Panc1 (cell line): Measurements from ENCODE around the gene ANAPC5.

ENCODE experiments used
- POLR2AphosphoS5 ChIP-seq: IDR thresholded peaks from 2 replicates; pipeline ENCODE4 v1.6.1; 2012; ENCODE audit warnings: mild to moderate bottlenecking, low read depth, low read length, moderate library complexity
- SIN3A ChIP-seq: IDR thresholded peaks from 2 replicates; pipeline ENCODE4 v1.6.1; 2012; ENCODE audit warnings: low read depth, mild to moderate bottlenecking, low read length, moderate library complexity, borderline replicate concordance; ENCODE audit not compliant: insufficient read depth
- TCF7L2 ChIP-seq: IDR thresholded peaks from 2 replicates; pipeline ENCODE4 v1.6.1; 2011; ENCODE audit warnings: mild to moderate bottlenecking, low read depth, low read length, inconsistent platforms
- TF ChIP-seq, protein P1 (sequence below), 2 experiments: IDR thresholded peaks; 2 replicates each; pipeline ENCODE4 v1.6.1; 2011 to 2012; ENCODE audit warnings: low read depth in 2 of 2, control low read depth in 1 of 2, low read length in 1 of 2, mild to moderate bottlenecking in 1 of 2, moderate library complexity in 1 of 2; ENCODE audit not compliant: insufficient read depth in 1 of 2
- TF ChIP-seq, protein P2 (sequence below): fragments of 450-650 bp; IDR thresholded peaks from 2 replicates; pipeline ENCODE4 v1.5.1; 2017; ENCODE audit warnings: mild to moderate bottlenecking

GRCh38 chr12:121337416-121337815 lies 14.8 kb downstream of the ANAPC5 start:
- TF ChIP-seq, protein P1, sequence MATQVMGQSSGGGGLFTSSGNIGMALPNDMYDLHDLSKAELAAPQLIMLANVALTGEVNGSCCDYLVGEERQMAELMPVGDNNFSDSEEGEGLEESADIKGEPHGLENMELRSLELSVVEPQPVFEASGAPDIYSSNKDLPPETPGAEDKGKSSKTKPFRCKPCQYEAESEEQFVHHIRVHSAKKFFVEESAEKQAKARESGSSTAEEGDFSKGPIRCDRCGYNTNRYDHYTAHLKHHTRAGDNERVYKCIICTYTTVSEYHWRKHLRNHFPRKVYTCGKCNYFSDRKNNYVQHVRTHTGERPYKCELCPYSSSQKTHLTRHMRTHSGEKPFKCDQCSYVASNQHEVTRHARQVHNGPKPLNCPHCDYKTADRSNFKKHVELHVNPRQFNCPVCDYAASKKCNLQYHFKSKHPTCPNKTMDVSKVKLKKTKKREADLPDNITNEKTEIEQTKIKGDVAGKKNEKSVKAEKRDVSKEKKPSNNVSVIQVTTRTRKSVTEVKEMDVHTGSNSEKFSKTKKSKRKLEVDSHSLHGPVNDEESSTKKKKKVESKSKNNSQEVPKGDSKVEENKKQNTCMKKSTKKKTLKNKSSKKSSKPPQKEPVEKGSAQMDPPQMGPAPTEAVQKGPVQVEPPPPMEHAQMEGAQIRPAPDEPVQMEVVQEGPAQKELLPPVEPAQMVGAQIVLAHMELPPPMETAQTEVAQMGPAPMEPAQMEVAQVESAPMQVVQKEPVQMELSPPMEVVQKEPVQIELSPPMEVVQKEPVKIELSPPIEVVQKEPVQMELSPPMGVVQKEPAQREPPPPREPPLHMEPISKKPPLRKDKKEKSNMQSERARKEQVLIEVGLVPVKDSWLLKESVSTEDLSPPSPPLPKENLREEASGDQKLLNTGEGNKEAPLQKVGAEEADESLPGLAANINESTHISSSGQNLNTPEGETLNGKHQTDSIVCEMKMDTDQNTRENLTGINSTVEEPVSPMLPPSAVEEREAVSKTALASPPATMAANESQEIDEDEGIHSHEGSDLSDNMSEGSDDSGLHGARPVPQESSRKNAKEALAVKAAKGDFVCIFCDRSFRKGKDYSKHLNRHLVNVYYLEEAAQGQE (IDR thresholded peaks at IDR 0.05; ENCODE audit: insufficient read depth in 1 of 2, low read depth in 2 of 2, low read length in 1 of 2): no peak
- TF ChIP-seq, protein P2, sequence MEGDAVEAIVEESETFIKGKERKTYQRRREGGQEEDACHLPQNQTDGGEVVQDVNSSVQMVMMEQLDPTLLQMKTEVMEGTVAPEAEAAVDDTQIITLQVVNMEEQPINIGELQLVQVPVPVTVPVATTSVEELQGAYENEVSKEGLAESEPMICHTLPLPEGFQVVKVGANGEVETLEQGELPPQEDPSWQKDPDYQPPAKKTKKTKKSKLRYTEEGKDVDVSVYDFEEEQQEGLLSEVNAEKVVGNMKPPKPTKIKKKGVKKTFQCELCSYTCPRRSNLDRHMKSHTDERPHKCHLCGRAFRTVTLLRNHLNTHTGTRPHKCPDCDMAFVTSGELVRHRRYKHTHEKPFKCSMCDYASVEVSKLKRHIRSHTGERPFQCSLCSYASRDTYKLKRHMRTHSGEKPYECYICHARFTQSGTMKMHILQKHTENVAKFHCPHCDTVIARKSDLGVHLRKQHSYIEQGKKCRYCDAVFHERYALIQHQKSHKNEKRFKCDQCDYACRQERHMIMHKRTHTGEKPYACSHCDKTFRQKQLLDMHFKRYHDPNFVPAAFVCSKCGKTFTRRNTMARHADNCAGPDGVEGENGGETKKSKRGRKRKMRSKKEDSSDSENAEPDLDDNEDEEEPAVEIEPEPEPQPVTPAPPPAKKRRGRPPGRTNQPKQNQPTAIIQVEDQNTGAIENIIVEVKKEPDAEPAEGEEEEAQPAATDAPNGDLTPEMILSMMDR: no peak
- TF ChIP-seq SIN3A (no peak), TCF7L2 (no peak), POLR2AphosphoS5 (no peak)
